SK-N-SH (cell line): ENCODE measurements around the gene SPINK5. TPM values are rescaled to one million over a fixed set of nuclear protein-coding genes. Genes with fewer than 3 reads are reported as not detected.

Experiments
- CTCF ChIA-PET: fragments of 300-600, 350-600 bp; formaldehyde crosslinking; extraction: SDS; loops from one replicate; lab custom pipeline; 2021; lab: Yijun Ruan, JAX
- POLR2A ChIA-PET: fragments of 350-600 bp; sonication (Branson Sonifier 250); formaldehyde crosslinking; extraction: SDS; loops from one replicate; lab custom pipeline; 2020; ENCODE audit warnings: antibody characterized with exemption, inconsistent platforms; lab: Yijun Ruan, JAX
- DNase-seq: peaks from one replicate; pipeline ENCODE4 v3.0.0; 2012
- H2AFZ ChIP-seq: fragments of 200-600 bp; sonication (generic); 2 replicates; pipeline ENCODE4 v1.8.1; 2016; ENCODE audit warnings: antibody characterized with exemption, mild to moderate bottlenecking, low read depth
- H3F3A ChIP-seq: fragments of 200-600 bp; sonication (generic); replicated peaks from 2 replicates; pipeline ENCODE3; 2016; ENCODE audit warnings: antibody characterized with exemption, mild to moderate bottlenecking; ENCODE audit not compliant: insufficient read depth
- H3K27ac ChIP-seq, 2 experiments: fragments of 200-500 bp in 1 of 2; fragments of 200-600 bp in 1 of 2; sonication (Bioruptor generic) in 1 of 2; sonication (generic), shearing (Covaris generic) in 1 of 2; 2 replicates each; pipeline versions ENCODE4 v1.5.1 to v1.6.1; 2014 to 2016; ENCODE audit warnings: low read depth in 2 of 2, inconsistent platforms in 1 of 2, low read length in 1 of 2, mild to moderate bottlenecking in 1 of 2, mixed read lengths in 1 of 2
- H3K27me3 ChIP-seq: fragments of 200-600 bp; sonication (generic), shearing (Covaris generic); 2 replicates; pipeline ENCODE4 v1.6.1; 2016; ENCODE audit warnings: mixed run types; ENCODE audit not compliant: insufficient read depth
- H3K36me3 ChIP-seq, 2 experiments: fragments of 200-500 bp in 1 of 2; fragments of 200-600 bp in 1 of 2; sonication (Bioruptor generic) in 1 of 2; sonication (generic) in 1 of 2; replicated peaks in 1 of 2; 2 replicates each; pipeline versions ENCODE3 to v1.5.1; 2014 to 2016; ENCODE audit warnings: low read length in 1 of 2, mild to moderate bottlenecking in 1 of 2; ENCODE audit not compliant: insufficient read depth in 2 of 2, control insufficient read depth in 1 of 2
- H3K4me1 ChIP-seq, 2 experiments: fragments of 200-500 bp in 1 of 2; fragments of 200-600 bp in 1 of 2; sonication (Bioruptor generic) in 1 of 2; sonication (generic), shearing (Covaris generic) in 1 of 2; 2 replicates each; pipeline versions ENCODE4 v1.5.1 to v1.6.1; 2014 to 2016; ENCODE audit warnings: low read depth in 1 of 2, low read length in 1 of 2, mixed run types in 1 of 2; ENCODE audit not compliant: insufficient read depth in 2 of 2, control insufficient read depth in 1 of 2
- H3K4me2 ChIP-seq: fragments of 200-600 bp; sonication (generic), shearing (Covaris generic); 2 replicates; pipeline ENCODE4 v1.6.1; 2017; ENCODE audit warnings: mixed run types
- H3K4me3 ChIP-seq, 2 experiments: fragments of 200-500 bp in 1 of 2; fragments of 200-600 bp in 1 of 2; sonication (Bioruptor generic) in 1 of 2; sonication (generic), shearing (Covaris generic) in 1 of 2; 2 replicates each; pipeline versions ENCODE4 v1.5.1 to v1.8.1; 2014 to 2016; ENCODE audit warnings: low read depth in 2 of 2, inconsistent platforms in 1 of 2, low read length in 1 of 2, mild to moderate bottlenecking in 1 of 2, mixed read lengths in 1 of 2, moderate library complexity in 1 of 2
- H3K79me2 ChIP-seq: fragments of 200-600 bp; sonication (generic); 2 replicates; pipeline ENCODE4 v1.8.1; 2017; ENCODE audit warnings: mild to moderate bottlenecking; ENCODE audit not compliant: insufficient read depth
- H3K9ac ChIP-seq: fragments of 200-600 bp; sonication (generic); 2 replicates; pipeline ENCODE4 v1.6.1; 2017; ENCODE audit warnings: mixed run types
- H3K9me2 ChIP-seq: fragments of 200-600 bp; sonication (generic); 2 replicates; pipeline ENCODE4 v1.6.1; 2017; ENCODE audit warnings: mixed run types
- H3K9me3 ChIP-seq: fragments of 200-600 bp; sonication (generic); 2 replicates; pipeline ENCODE4 v1.6.1; 2017; ENCODE audit warnings: mixed run types, mild to moderate bottlenecking, moderate library complexity
- H4K20me1 ChIP-seq: fragments of 200-600 bp; sonication (generic); 2 replicates; pipeline ENCODE4 v1.6.1; 2017; ENCODE audit warnings: mild to moderate bottlenecking, mixed run types; ENCODE audit not compliant: insufficient read depth
- CHD2 ChIP-seq: fragments of 150-350 bp; IDR thresholded peaks from 2 replicates; pipeline ENCODE4 v1.6.1; 2018; ENCODE audit warnings: low read length; ENCODE audit not compliant: partially characterized antibody
- ELF1 ChIP-seq: IDR thresholded peaks from 2 replicates; pipeline ENCODE4 v1.4.0; 2012
- EP300 ChIP-seq, 2 experiments: IDR thresholded peaks; 2 replicates each; pipeline versions ENCODE4 v1.4.0 to v1.6.1; 2012; ENCODE audit warnings: borderline replicate concordance in 1 of 2, low read depth in 1 of 2, low read length in 1 of 2
- EZH2phosphoT487 ChIP-seq: fragments of 200-600 bp; sonication (generic); IDR thresholded peaks from 2 replicates; pipeline ENCODE4 v1.6.1; 2017; ENCODE audit warnings: low read depth, mixed run types, mild to moderate bottlenecking, antibody characterized with exemption, moderate library complexity, borderline replicate concordance
- FOSL2 ChIP-seq: IDR thresholded peaks from 2 replicates; pipeline ENCODE4 v1.4.0; 2012; ENCODE audit warnings: low read depth, mild to moderate bottlenecking, moderate library complexity, borderline replicate concordance
- FOXJ3 ChIP-seq: sonication (generic); formaldehyde crosslinking; IDR thresholded peaks from 2 replicates; pipeline ENCODE4 v1.5.1; 2020; ENCODE audit warnings: mild to moderate bottlenecking, missing genetic modification reagents
- GATA2 ChIP-seq: sonication (generic); formaldehyde crosslinking; IDR thresholded peaks from 2 replicates; pipeline ENCODE4 v1.5.0; 2020; ENCODE audit warnings: mild to moderate bottlenecking, missing genetic modification reagents
- MXI1 ChIP-seq: IDR thresholded peaks from 2 replicates; pipeline ENCODE4 v1.6.1; 2012; ENCODE audit warnings: mild to moderate bottlenecking, low read depth, low read length, improper control_type of control experiment
- NRF1 ChIP-seq: IDR thresholded peaks from 2 replicates; pipeline ENCODE4 v1.6.1; 2012; ENCODE audit warnings: low read depth, mild to moderate bottlenecking, low read length
- POLR2AphosphoS5 ChIP-seq: IDR thresholded peaks from 2 replicates; pipeline ENCODE4 v1.6.1; 2012; ENCODE audit warnings: low read depth, low read length
- RAD21 ChIP-seq: IDR thresholded peaks from 2 replicates; pipeline ENCODE4 v1.6.1; 2012; ENCODE audit warnings: mild to moderate bottlenecking, low read length
- RCOR1 ChIP-seq: fragments of 150-350 bp; IDR thresholded peaks from 2 replicates; pipeline ENCODE4 v1.6.1; 2017; ENCODE audit warnings: antibody characterized with exemption, low read length
- RXRA ChIP-seq: IDR thresholded peaks from 2 replicates; pipeline ENCODE4 v1.4.0; 2012; ENCODE audit warnings: low read depth, mild to moderate bottlenecking, borderline replicate concordance
- SMC3 ChIP-seq: IDR thresholded peaks from 2 replicates; pipeline ENCODE4 v1.6.1; 2012; ENCODE audit warnings: low read depth, low read length, improper control_type of control experiment
- TEAD4 ChIP-seq: IDR thresholded peaks from 2 replicates; pipeline ENCODE4 v1.4.0; 2012; ENCODE audit warnings: mild to moderate bottlenecking, borderline replicate concordance; ENCODE audit not compliant: insufficient read depth
- WGBS: methylation state at CpG from one replicate; pipeline ENCODE4 v1.1.6; 2017; ENCODE audit warnings: low lambda C conversion rate; 5-methylcytosine and 5-hydroxymethylcytosine counted together
- polyA plus RNA-seq, 3 experiments: library from polyadenylated mRNA; depleted of rRNA; stranded (reverse); fragments of >200 nt; gene quantifications; 2 replicates each; pipeline ENCODE4 v1.2.3, GENCODE V29; 2012
- TF ChIP-seq, protein P1 (sequence below): fragments of 150-350 bp; IDR thresholded peaks from 2 replicates; pipeline ENCODE4 v1.6.1; 2017; ENCODE audit warnings: antibody characterized with exemption, low read length, low read depth, borderline replicate concordance
- TF ChIP-seq, protein P2 (sequence below): IDR thresholded peaks from 2 replicates; pipeline ENCODE4 v1.6.1; 2012; ENCODE audit warnings: mild to moderate bottlenecking, low read depth, low read length, moderate library complexity

Gene SPINK5
- polyA plus RNA-seq, 1 of the 3 experiments (the other 2 are of a cell fraction), result not detected

DNA sequence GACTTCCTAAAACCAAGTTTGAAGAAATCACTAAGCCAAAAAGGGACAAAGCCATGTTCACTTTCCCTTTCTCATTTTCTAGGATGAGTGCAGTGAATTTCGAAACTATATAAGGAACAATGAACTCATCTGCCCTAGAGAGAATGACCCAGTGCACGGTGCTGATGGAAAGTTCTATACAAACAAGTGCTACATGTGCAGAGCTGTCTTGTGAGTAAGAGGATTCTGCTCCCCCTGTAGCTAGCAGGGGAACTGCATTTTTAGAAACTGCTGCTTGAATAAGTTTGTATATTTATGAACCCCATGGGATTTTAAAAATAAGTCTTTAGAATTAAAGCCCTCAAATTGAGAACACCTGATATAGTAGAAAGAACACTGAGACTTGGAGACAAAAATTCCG, 61.9 kb downstream of the SPINK5 start:
- 14% methylated on average over 3 of the region's 3 CpGs for WGBS

DNA sequence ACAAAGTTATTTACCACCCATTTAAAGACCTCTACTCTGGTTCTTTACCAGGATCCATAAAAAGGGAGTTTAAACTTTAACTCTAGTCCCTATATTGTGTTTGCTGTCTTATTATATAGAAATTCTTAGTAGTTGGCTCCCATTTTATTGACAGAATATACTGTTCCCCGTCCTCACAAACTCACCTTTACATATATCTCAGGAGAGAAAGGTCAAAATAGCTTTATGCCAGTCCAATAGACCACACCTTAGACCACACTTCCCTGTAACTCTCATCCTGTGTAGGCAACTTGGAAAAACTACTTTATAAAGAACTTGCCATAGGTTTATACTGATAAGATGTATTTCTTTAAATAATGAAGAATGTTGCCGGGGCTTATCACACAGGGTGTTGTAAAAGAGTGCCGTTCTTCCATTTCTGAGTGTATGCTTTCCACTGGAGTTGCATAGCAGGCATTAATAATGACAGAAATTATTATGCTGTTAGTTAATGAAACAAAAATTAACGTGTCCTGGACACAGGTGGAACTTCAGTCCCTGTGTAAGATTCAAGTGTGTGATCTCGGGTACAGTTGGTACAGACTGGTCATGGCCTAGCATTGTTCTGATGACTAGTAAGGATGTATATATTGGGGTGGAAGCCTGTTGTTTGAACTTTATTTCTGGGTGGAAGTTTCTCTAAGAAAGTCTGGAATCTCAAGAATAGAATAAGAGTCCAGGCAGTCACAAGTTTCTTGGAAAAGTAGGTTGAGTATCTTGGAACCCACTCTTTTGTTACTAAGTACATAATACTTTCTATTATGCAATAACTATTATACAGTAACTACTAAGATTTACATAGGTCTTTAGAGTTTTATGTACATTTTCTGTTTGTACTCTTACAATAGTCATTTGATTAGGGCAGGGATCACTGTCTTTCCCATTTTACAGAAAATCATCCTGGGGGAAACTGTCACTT, 71.6 kb downstream of the SPINK5 start:
- Histone ChIP-seq H4K20me1 (no peaks in the 10 kb centered on the region), H3K9ac (no peak overlapping the region)
- TF ChIP-seq NRF1 (no peak), CHD2 (no peak), RXRA (no peak), FOSL2 (no peak), FOXJ3 (no peak), RAD21 (no peak)
- TF ChIP-seq, protein P1, sequence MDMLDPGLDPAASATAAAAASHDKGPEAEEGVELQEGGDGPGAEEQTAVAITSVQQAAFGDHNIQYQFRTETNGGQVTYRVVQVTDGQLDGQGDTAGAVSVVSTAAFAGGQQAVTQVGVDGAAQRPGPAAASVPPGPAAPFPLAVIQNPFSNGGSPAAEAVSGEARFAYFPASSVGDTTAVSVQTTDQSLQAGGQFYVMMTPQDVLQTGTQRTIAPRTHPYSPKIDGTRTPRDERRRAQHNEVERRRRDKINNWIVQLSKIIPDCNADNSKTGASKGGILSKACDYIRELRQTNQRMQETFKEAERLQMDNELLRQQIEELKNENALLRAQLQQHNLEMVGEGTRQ, result no peak
- TF ChIP-seq, protein P2, sequence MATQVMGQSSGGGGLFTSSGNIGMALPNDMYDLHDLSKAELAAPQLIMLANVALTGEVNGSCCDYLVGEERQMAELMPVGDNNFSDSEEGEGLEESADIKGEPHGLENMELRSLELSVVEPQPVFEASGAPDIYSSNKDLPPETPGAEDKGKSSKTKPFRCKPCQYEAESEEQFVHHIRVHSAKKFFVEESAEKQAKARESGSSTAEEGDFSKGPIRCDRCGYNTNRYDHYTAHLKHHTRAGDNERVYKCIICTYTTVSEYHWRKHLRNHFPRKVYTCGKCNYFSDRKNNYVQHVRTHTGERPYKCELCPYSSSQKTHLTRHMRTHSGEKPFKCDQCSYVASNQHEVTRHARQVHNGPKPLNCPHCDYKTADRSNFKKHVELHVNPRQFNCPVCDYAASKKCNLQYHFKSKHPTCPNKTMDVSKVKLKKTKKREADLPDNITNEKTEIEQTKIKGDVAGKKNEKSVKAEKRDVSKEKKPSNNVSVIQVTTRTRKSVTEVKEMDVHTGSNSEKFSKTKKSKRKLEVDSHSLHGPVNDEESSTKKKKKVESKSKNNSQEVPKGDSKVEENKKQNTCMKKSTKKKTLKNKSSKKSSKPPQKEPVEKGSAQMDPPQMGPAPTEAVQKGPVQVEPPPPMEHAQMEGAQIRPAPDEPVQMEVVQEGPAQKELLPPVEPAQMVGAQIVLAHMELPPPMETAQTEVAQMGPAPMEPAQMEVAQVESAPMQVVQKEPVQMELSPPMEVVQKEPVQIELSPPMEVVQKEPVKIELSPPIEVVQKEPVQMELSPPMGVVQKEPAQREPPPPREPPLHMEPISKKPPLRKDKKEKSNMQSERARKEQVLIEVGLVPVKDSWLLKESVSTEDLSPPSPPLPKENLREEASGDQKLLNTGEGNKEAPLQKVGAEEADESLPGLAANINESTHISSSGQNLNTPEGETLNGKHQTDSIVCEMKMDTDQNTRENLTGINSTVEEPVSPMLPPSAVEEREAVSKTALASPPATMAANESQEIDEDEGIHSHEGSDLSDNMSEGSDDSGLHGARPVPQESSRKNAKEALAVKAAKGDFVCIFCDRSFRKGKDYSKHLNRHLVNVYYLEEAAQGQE, result no peak
- TF ChIP-seq, all 33 proteins: peak for 0
- Histone ChIP-seq H3F3A (no peaks in the 10 kb centered on the region), H3K36me3 (no peaks in the 10 kb centered on the region), H3K4me2 (no peak overlapping the region), H3K4me1 (no peaks in the 10 kb centered on the region), H3K9me2 (no peaks in the 10 kb centered on the region), H3K27me3 (no peaks in the 10 kb centered on the region), H2AFZ (no peak overlapping the region), H3K27ac (no peak overlapping the region), H3K4me3 (no peak overlapping the region), H3K79me2 (no peaks in the 10 kb centered on the region), H3K9me3 (no peaks in the 10 kb centered on the region; the same call in 1 of the 2 replicates)
- ChIA-PET POLR2A (no interaction called here), CTCF (no interaction called here)
- no peak for DNase-seq
- 46% methylated on average over 5 of the region's 5 CpGs for WGBS

More for the DNA sequence above, 61.9 kb downstream of the SPINK5 start:
- H3K9me3 ChIP-seq, result no peaks in the 10 kb centered on the region; the same call in 1 of the 2 replicates
- no peak overlapping the region for H3K27ac ChIP-seq
- CTCF ChIA-PET, result interaction anchor here (0.9 to 2.3 kb wide), 4 partner anchors 12 to 606 kb away, joined by 3 to 8 read pairs (median 4); no protein-coding TSS in a partner anchor
- DNase-seq, result peak; percentile 13
- H3F3A ChIP-seq, result no peaks in the 10 kb centered on the region
- no peak overlapping the region for H2AFZ ChIP-seq
- H3K9me2 ChIP-seq, result no peaks in the 10 kb centered on the region
- no peaks in the 10 kb centered on the region for H3K79me2 ChIP-seq
- H3K27me3 ChIP-seq, result no peaks in the 10 kb centered on the region
- no peaks in the 10 kb centered on the region for H3K36me3 ChIP-seq
- H3K9ac ChIP-seq, result no peak overlapping the region
- no peak overlapping the region for H3K4me2 ChIP-seq
- H3K4me3 ChIP-seq, result no peak overlapping the region
- H3K4me1 ChIP-seq, result no peaks in the 10 kb centered on the region
- no peaks in the 10 kb centered on the region for H4K20me1 ChIP-seq
- TF ChIP-seq EZH2phosphoT487 (no peak), ELF1 (no peak), EP300 (IDR thresholded peaks at IDR 0.05; ENCODE audit: borderline replicate concordance in 1 of 2, low read depth in 1 of 2, low read length in 1 of 2) (no peak), CHD2 (no peak), POLR2AphosphoS5 (no peak), NRF1 (no peak), RCOR1 (no peak), MXI1 (no peak), FOSL2 (no peak), GATA2 (CRISPR knock-in tag) (no peak), SMC3 (no peak), RAD21 (no peak), TEAD4 (no peak)
- TF ChIP-seq, protein P2, result no peak
- TF ChIP-seq, all 33 proteins: peak for 0
- POLR2A ChIA-PET, result no interaction called here
